A673 (cell line): ENCODE measurements around the gene LRRC43. TPM values are rescaled to one million over a fixed set of nuclear protein-coding genes. Genes with fewer than 3 reads are reported as not detected.

ENCODE experiments used
- BruUV-seq: library from RNA; stranded (reverse); fragments of 400-500 nt; replicated peaks from 2 replicates; lab custom pipeline; 2021; lab: Mats Ljungman, UMichigan
- CTCF ChIA-PET: fragments of 300-600 bp; sonication (Branson Sonifier 250); formaldehyde crosslinking; loops from one replicate; lab custom pipeline; 2022; ENCODE audit warnings: antibody characterized with exemption; lab: Charles Lee
- POLR2A ChIA-PET: fragments of 300-600 bp; sonication (Branson Sonifier 250); formaldehyde crosslinking; loops from one replicate; lab custom pipeline; 2022; ENCODE audit warnings: antibody characterized with exemption; ENCODE audit not compliant: low non-redundant PET; lab: Charles Lee
- DNase-seq: peaks from one replicate; pipeline ENCODE4 v3.0.0-alpha.2; 2015; ENCODE audit warnings: low spot score
- H3K27ac ChIP-seq: fragments of 200-600 bp; sonication (generic); 2 replicates; pipeline ENCODE4 v1.5.1; 2016; ENCODE audit warnings: mixed run types, low read depth, mild to moderate bottlenecking, mixed read lengths, antibody characterized with exemption, low read length; ENCODE audit not compliant: poor library complexity, severe bottlenecking
- H3K27me3 ChIP-seq: fragments of 200-600 bp; sonication (generic); replicated peaks from 2 replicates; pipeline ENCODE4 v1.6.1; 2017; ENCODE audit warnings: mixed run types, low read depth, mild to moderate bottlenecking, mixed read lengths, antibody characterized with exemption, low read length; ENCODE audit not compliant: insufficient read depth, poor library complexity
- H3K36me3 ChIP-seq: fragments of 200-600 bp; sonication (generic); 2 replicates; pipeline ENCODE4 v1.6.1; 2016; ENCODE audit warnings: mixed run types, mild to moderate bottlenecking, mixed read lengths, antibody characterized with exemption, low read length; ENCODE audit not compliant: insufficient read depth, poor library complexity, severe bottlenecking
- H3K4me1 ChIP-seq: fragments of 200-600 bp; sonication (generic); 2 replicates; pipeline ENCODE4 v1.6.1; 2017; ENCODE audit warnings: mixed run types, mild to moderate bottlenecking, mixed read lengths, antibody characterized with exemption, low read length; ENCODE audit not compliant: insufficient read depth, poor library complexity, severe bottlenecking
- H3K4me3 ChIP-seq: fragments of 200-600 bp; sonication (generic); 2 replicates; pipeline ENCODE4 v1.5.1; 2016; ENCODE audit warnings: low read depth, mixed run types, mild to moderate bottlenecking, mixed read lengths, low read length; ENCODE audit not compliant: poor library complexity, severe bottlenecking
- H3K9me3 ChIP-seq: fragments of 200-600 bp; sonication (generic); 2 replicates; pipeline ENCODE4 v1.6.1; 2016; ENCODE audit warnings: mixed run types, low read depth, mild to moderate bottlenecking, mixed read lengths, antibody characterized with exemption, low read length; ENCODE audit not compliant: poor library complexity, severe bottlenecking
- CTCF ChIP-seq: fragments of 300-800, 200-600 bp; sonication (generic); conservative IDR thresholded peaks from 2 replicates; pipeline ENCODE4 v1.5.1; 2017; ENCODE audit warnings: low read depth, mild to moderate bottlenecking, antibody characterized with exemption, low read length, moderate library complexity, mixed read lengths
- EZH2 ChIP-seq: fragments of 200-600 bp; sonication (generic); IDR thresholded peaks from 2 replicates; pipeline ENCODE4 v1.6.1; 2017; ENCODE audit warnings: borderline replicate concordance, low read depth, mild to moderate bottlenecking, mixed read lengths, antibody characterized with exemption, low read length; ENCODE audit not compliant: poor library complexity, severe bottlenecking
- intact Hi-C: fragments of 100-400 bp; cut with micrococcal nuclease; formaldehyde crosslinking; loops from one replicate; pipeline ENCODE4 v1.10.0; 2022; ENCODE audit not compliant: unreplicated experiment
- total RNA-seq: library from RNA; stranded (reverse); gene quantifications from 2 replicates; pipeline ENCODE4 v1.2.3, GENCODE V29; 2021

The LRRC43 gene
- total RNA-seq, 1 experiment from 2014 or later: not detected

- BruUV-seq: no TSS peak
- ChIA-PET CTCF (no interaction called here), POLR2A (no interaction called here)
- TF ChIP-seq CTCF (no peak), EZH2 (no peak)
- DNase-seq: no peak
- Histone ChIP-seq H3K36me3 (peaks cover 6% of the 10 kb centered on the region), H3K4me3 (no peak overlapping the region), H3K9me3 (no peaks in the 10 kb centered on the region), H3K4me1 (no peaks in the 10 kb centered on the region), H3K27ac (no peak overlapping the region), H3K27me3 (no peaks in the 10 kb centered on the region)
- intact Hi-C loops: no loop called here
Measured at GRCh38 chr12:122135437-122136031, 47.4 kb upstream of the LRRC43 start.

- H3K36me3 ChIP-seq: no peaks in the 10 kb centered on the region
- H3K4me3 ChIP-seq: no peak overlapping the region
- no peaks in the 10 kb centered on the region for H3K4me1 ChIP-seq
- BruUV-seq: no TSS peak
- DNase-seq: no peak
- H3K27me3 ChIP-seq: no peaks in the 10 kb centered on the region
- no peak for TF ChIP-seq EZH2
- TF ChIP-seq CTCF: peak; percentile 32
- no peaks in the 10 kb centered on the region for H3K9me3 ChIP-seq
- intact Hi-C loops: no loop called here
- ChIA-PET POLR2A (no interaction called here), CTCF (no interaction called here)
- H3K27ac ChIP-seq: no peak overlapping the region
Measured at GRCh38 chr12:122137229-122137628, 45.7 kb upstream of the LRRC43 start.

- no peak overlapping the region for H3K27ac ChIP-seq
- H3K4me3 ChIP-seq: no peak overlapping the region
- H3K4me1 ChIP-seq: no peaks in the 10 kb centered on the region
- no TSS peak for BruUV-seq
- DNase-seq: no peak
- ChIA-PET CTCF (no interaction called here), POLR2A (no interaction called here)
- TF ChIP-seq CTCF (no peak), EZH2 (no peak)
- no peaks in the 10 kb centered on the region for H3K9me3 ChIP-seq
- intact Hi-C loops: no loop called here
- H3K27me3 ChIP-seq: no peaks in the 10 kb centered on the region
- H3K36me3 ChIP-seq: no peaks in the 10 kb centered on the region
Measured at GRCh38 chr12:122137681-122138080, 45.2 kb upstream of the LRRC43 start.
